HepG2 (cell line): Measurements from ENCODE around the gene ANKRD7. TPM values are rescaled to one million over a fixed set of nuclear protein-coding genes. Genes with fewer than 3 reads are reported as not detected.

Source experiments
- ATAC-seq: fragments of 200-7000 bp; cut with Tn5 transposase; 3 replicates; pipeline ENCODE4 v1.9.1; 2020; ENCODE audit warnings: mild to moderate bottlenecking, moderate library complexity
- BruUV-seq: library from RNA; stranded (reverse); fragments of 400-500 nt; replicated peaks from 2 replicates; lab custom pipeline; 2021; lab: Mats Ljungman, UMichigan
- CTCF ChIA-PET: fragments of 300-600 bp; formaldehyde crosslinking; extraction: SDS; loops from one replicate; lab custom pipeline; 2021; ENCODE audit warnings: low total read pairs, inconsistent platforms, low intra/inter-chr PET ratio; lab: Yijun Ruan, JAX
- POLR2A ChIA-PET: fragments of 350-600 bp; sonication (Branson Sonifier 250); formaldehyde crosslinking; loops from one replicate; lab custom pipeline; 2020; ENCODE audit warnings: antibody characterized with exemption, inconsistent platforms; lab: Yijun Ruan, JAX
- DNase-seq: peaks from one replicate; pipeline ENCODE4 v3.0.0-alpha.2; 2015; ENCODE audit warnings: low spot score
- FAIRE-seq: peaks from 3 replicates; lab custom pipeline; 2011; peaks lifted over from hg19 to GRCh38; lab: Jason Lieb, UNC
- H2AFZ ChIP-seq: one replicate; pipeline ENCODE4 v1.6.1; 2011; ENCODE audit warnings: low read length, inconsistent platforms
- H3K27ac ChIP-seq: fragments of 300-600 bp; 3 replicates; pipeline ENCODE4 v1.8.0; 2011; ENCODE audit warnings: mixed run types, mild to moderate bottlenecking, mixed read lengths, low read length, inconsistent platforms; ENCODE audit not compliant: insufficient read depth; ENCODE audit errors: extremely low read length
- H3K27me3 ChIP-seq, 2 experiments: fragments of 200-600 bp in 1 of 2; 2 replicates in 1 of 2; 3 replicates in 1 of 2; pipeline versions ENCODE4 v1.6.0 to v1.8.0; 2011; ENCODE audit warnings: low read length in 2 of 2, mild to moderate bottlenecking in 2 of 2, moderate library complexity in 2 of 2, inconsistent platforms in 1 of 2; ENCODE audit not compliant: insufficient read depth in 2 of 2, control insufficient read depth in 1 of 2
- H3K36me3 ChIP-seq, 2 experiments: fragments of 200-600 bp in 1 of 2; replicated peaks in 1 of 2; 2 replicates in 1 of 2; 3 replicates in 1 of 2; pipeline versions ENCODE4 v1.5.1 to v1.8.0; 2011; ENCODE audit warnings: low read length in 2 of 2, inconsistent platforms in 1 of 2; ENCODE audit not compliant: insufficient read depth in 2 of 2, control insufficient read depth in 1 of 2
- H3K4me1 ChIP-seq: 2 replicates; pipeline ENCODE4 v1.5.1; 2012; ENCODE audit warnings: low read length, inconsistent platforms; ENCODE audit not compliant: insufficient read depth
- H3K4me2 ChIP-seq: 2 replicates; pipeline ENCODE4 v1.6.0; 2011; ENCODE audit warnings: low read depth, low read length, inconsistent platforms
- H3K4me3 ChIP-seq, 3 experiments: fragments of 200-600 bp in 1 of 3; sonication (generic), shearing (Covaris generic) in 1 of 3; replicated peaks in 1 of 3; 2 replicates each; pipeline ENCODE4 v1.5.1; 2011 to 2016; ENCODE audit warnings: low read length in 3 of 3, inconsistent platforms in 2 of 3, low read depth in 2 of 3, mild to moderate bottlenecking in 2 of 3, control low read depth in 1 of 3, mixed read lengths in 1 of 3; ENCODE audit not compliant: insufficient read depth in 1 of 3
- H3K79me2 ChIP-seq: one replicate; pipeline ENCODE4 v1.6.1; 2011; ENCODE audit warnings: low read length, inconsistent platforms; ENCODE audit not compliant: insufficient read depth
- H3K9ac ChIP-seq: 2 replicates; pipeline ENCODE4 v1.6.0; 2011; ENCODE audit warnings: mild to moderate bottlenecking, low read depth, low read length, inconsistent platforms; ENCODE audit not compliant: insufficient read depth
- H3K9me3 ChIP-seq: 2 replicates; pipeline ENCODE4 v1.5.1; 2012; ENCODE audit warnings: mild to moderate bottlenecking, low read length
- H4K20me1 ChIP-seq: 2 replicates; pipeline ENCODE4 v1.6.0; 2011; ENCODE audit warnings: inconsistent platforms, mild to moderate bottlenecking, low read length, moderate library complexity; ENCODE audit not compliant: insufficient read depth
- ELF3 ChIP-seq: IDR thresholded peaks from 2 replicates; pipeline ENCODE4 v1.6.1; 2016; ENCODE audit warnings: missing genetic modification reagents, missing compliant biosample characterization
- MED13 ChIP-seq: sonication (generic); formaldehyde crosslinking; IDR thresholded peaks from 2 replicates; pipeline ENCODE4 v1.5.0; 2020; ENCODE audit warnings: missing genetic modification reagents
- MXD3 ChIP-seq: IDR thresholded peaks from 2 replicates; pipeline ENCODE4 v1.6.1; 2016; ENCODE audit warnings: mild to moderate bottlenecking, missing biosample characterization, missing genetic modification reagents
- PAWR ChIP-seq: sonication (generic); formaldehyde crosslinking; IDR thresholded peaks from 2 replicates; pipeline ENCODE4 v1.4.0; 2020; ENCODE audit warnings: missing genetic modification reagents, mild to moderate bottlenecking, borderline replicate concordance
- ZNF296 ChIP-seq: sonication (generic); formaldehyde crosslinking; conservative IDR thresholded peaks from 2 replicates; pipeline ENCODE4 v1.5.0; 2020; ENCODE audit warnings: mild to moderate bottlenecking, missing genetic modification reagents
- ZNF430 ChIP-seq: sonication (generic); formaldehyde crosslinking; IDR thresholded peaks from 2 replicates; pipeline ENCODE4 v1.9.0; 2021; ENCODE audit warnings: mild to moderate bottlenecking, missing genetic modification reagents
- ZNF609 ChIP-seq: sonication (generic); formaldehyde crosslinking; IDR thresholded peaks from 2 replicates; pipeline ENCODE4 v1.4.0; 2020; ENCODE audit warnings: mild to moderate bottlenecking, missing genetic modification reagents, borderline replicate concordance
- ZNF7 ChIP-seq: IDR thresholded peaks from 2 replicates; pipeline ENCODE4 v1.6.1; 2016; ENCODE audit warnings: missing biosample characterization, missing genetic modification reagents
- WGBS: methylation state at CpG from one replicate; pipeline ENCODE4 v1.1.6; 2017; ENCODE audit warnings: low lambda C conversion rate; 5-methylcytosine and 5-hydroxymethylcytosine counted together
- in situ Hi-C: cut with HindIII; loops from 2 replicates; pipeline ENCODE4 v1.10.0; 2017; ENCODE audit warnings: low pct_unique_long_range_greater_than_20kb; ENCODE audit not compliant: extremely low pct_ligation_motif_present
- intact Hi-C: fragments of 100-400 bp; cut with micrococcal nuclease; formaldehyde crosslinking; loops from one replicate; pipeline ENCODE4 v1.10.0; 2022; ENCODE audit not compliant: unreplicated experiment
- polyA plus RNA-seq, 8 experiments: library from polyadenylated mRNA; depleted of rRNA in 3 of 8; stranded (reverse) in 7 of 8; unstranded in 1 of 8; fragments of >200 nt; fragmentation: Illumina TruSeq in 4 of 8; extraction: Trizol in 4 of 8; gene quantifications; 2 replicates each; pipeline versions ENCODE4 v1.2.1 to v1.2.3, GENCODE V29; 2011 to 2016; ENCODE audit warnings: low read depth in 4 of 8, missing spikeins in 1 of 8, mixed read lengths in 1 of 8; ENCODE audit not compliant: insufficient read depth in 1 of 8
- total RNA-seq, 5 experiments: library from RNA; depleted of rRNA; stranded (reverse); fragments of >200 nt; fragmentation: Illumina TruSeq; extraction: Trizol; gene quantifications; 2 replicates each; pipeline ENCODE4 v1.2.3, GENCODE V29; 2016; ENCODE audit warnings: low read depth in 1 of 5

Gene ANKRD7
- total and polyA plus RNA-seq, 2 of the 13 experiments (the other 11 are each of a cell fraction or from before 2014, with no cell fraction given), result not detected

- H3K36me3 ChIP-seq, result no peaks in the 10 kb centered on the region
- WGBS, result 0% methylated on average over 1 of the region's 1 CpG
- FAIRE-seq (no peak), DNase-seq (no peak), ATAC-seq (no peak)
- H3K9me3 ChIP-seq, result no peaks in the 10 kb centered on the region
- intact Hi-C loops, result no loop called here
- H3K27ac ChIP-seq, result no peak overlapping the region
- H4K20me1 ChIP-seq, result no peaks in the 10 kb centered on the region
- POLR2A ChIA-PET, result no interaction called here
- TF ChIP-seq ELF3 (no peak), MXD3 (CRISPR knock-in tag) (no peak), ZNF430 (CRISPR knock-in tag) (no peak), PAWR (no peak)
- H3K4me3 ChIP-seq, result no peak overlapping the region
- H3K9ac ChIP-seq, result no peak overlapping the region
- H3K4me1 ChIP-seq, result no peaks in the 10 kb centered on the region
- no peaks in the 10 kb centered on the region; a peak in 1 of 5 replicates for H3K27me3 ChIP-seq
- in situ Hi-C loops, result no loop called here
- CTCF ChIA-PET, result no interaction called here
- H3K4me2 ChIP-seq, result no peak overlapping the region
- no TSS peak for BruUV-seq
- no peaks in the 10 kb centered on the region for H3K79me2 ChIP-seq
- no peak overlapping the region for H2AFZ ChIP-seq
These were observed 19.2 kb downstream of the ANKRD7 start for GRCh38 chr7:118243695-118244094.

- no peaks in the 10 kb centered on the region for H3K36me3 ChIP-seq
- intact Hi-C loops (no loop called here), in situ Hi-C loops (no loop called here)
- ChIA-PET CTCF (no interaction called here), POLR2A (no interaction called here)
- WGBS, result 0% methylated on average over 2 of the region's 2 CpGs
- FAIRE-seq (no peak), ATAC-seq (no peak), DNase-seq (no peak)
- no peaks in the 10 kb centered on the region; a peak in 1 of 5 replicates for H3K27me3 ChIP-seq
- H3K79me2 ChIP-seq, result no peaks in the 10 kb centered on the region
- H3K9me3 ChIP-seq, result no peaks in the 10 kb centered on the region
- H3K4me3 ChIP-seq, result no peak overlapping the region
- BruUV-seq, result no TSS peak
- no peak overlapping the region for H3K4me2 ChIP-seq
- H4K20me1 ChIP-seq, result no peaks in the 10 kb centered on the region
- H3K9ac ChIP-seq, result no peak overlapping the region
- no peaks in the 10 kb centered on the region for H3K4me1 ChIP-seq
- H3K27ac ChIP-seq, result no peak overlapping the region
- no peak overlapping the region for H2AFZ ChIP-seq
- TF ChIP-seq ZNF609 (CRISPR knock-in tag) (no peak), ZNF296 (CRISPR knock-in tag) (no peak), ZNF7 (no peak), MED13 (no peak)
These were observed 20.9 kb downstream of the ANKRD7 start for GRCh38 chr7:118245267-118246040.
